ENCODE measurements around the gene CYB561. TPM values are rescaled to one million over a fixed set of nuclear protein-coding genes. Genes with fewer than 3 reads are reported as not detected.

The CYB561 gene
- total and polyA plus RNA-seq, 10 of the 15 experiments (the other 5 are each of a cell fraction or from before 2014, with no cell fraction given): 0.52 to 6.9 (median 2.5) TPM

DNA sequence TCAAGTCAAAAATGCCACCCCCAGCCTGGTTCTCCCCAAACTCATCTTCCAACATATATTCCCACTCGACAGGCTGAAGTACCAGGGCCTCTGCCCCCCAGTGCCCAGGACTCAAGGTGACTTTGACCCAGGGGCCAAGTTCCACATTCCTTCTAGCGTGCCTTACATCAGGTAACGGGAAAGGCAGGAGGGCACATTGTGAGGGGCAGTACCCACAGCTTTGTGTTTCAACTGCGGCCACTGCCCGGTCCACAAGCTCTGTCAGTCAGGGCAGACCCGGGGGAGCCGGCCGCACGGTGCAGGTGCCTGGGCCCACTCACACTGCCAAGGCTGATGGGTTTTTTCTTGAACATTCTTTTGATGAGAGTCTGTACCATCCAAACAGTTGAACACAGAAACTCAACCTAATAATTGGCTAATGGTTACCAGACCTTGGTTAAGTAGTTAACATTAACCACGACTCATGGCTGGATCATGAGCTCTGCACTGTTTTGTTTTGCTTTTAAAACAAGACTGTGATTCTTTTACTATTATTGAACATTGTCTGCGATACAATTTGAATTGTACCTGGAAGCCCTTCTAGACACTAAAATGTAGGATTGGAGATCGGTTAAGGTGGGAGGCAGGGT is 48.3 kb upstream of the CYB561 start (continued):
- TF ChIP-seq NRF1 (conservative IDR thresholded peaks at IDR 0.05; ENCODE audit: low read depth, low read length) (no peak), YY1 (IDR thresholded peaks at IDR 0.05; ENCODE audit: low read depth, low read length) (no peak), REST (IDR thresholded peaks at IDR 0.05; ENCODE audit: low read depth, low read length) (no peak)
- TF ChIP-seq, protein P1, sequence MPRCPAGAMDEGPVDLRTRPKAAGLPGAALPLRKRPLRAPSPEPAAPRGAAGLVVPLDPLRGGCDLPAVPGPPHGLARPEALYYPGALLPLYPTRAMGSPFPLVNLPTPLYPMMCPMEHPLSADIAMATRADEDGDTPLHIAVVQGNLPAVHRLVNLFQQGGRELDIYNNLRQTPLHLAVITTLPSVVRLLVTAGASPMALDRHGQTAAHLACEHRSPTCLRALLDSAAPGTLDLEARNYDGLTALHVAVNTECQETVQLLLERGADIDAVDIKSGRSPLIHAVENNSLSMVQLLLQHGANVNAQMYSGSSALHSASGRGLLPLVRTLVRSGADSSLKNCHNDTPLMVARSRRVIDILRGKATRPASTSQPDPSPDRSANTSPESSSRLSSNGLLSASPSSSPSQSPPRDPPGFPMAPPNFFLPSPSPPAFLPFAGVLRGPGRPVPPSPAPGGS (IDR thresholded peaks at IDR 0.05; ENCODE audit: borderline replicate concordance, insufficient read depth, low read depth, low read length, poor library complexity, severe bottlenecking): no peak

DNA sequence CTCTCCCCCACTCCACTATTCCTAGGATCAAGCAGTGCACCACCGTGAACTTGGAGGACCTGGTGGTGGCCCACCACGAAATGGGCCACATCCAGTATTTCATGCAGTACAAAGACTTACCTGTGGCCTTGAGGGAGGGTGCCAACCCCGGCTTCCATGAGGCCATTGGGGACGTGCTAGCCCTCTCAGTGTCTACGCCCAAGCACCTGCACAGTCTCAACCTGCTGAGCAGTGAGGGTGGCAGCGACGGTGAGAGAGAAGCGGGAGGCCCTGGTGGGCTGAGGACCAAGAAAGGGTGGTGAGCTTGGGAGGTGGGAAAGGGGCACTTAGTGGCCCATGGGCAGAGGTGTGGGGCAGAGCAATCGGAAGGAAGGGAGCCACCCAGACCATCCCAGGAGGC is 47.3 kb upstream of the CYB561 start:
- RAD21 ChIA-PET (ENCODE audit: unreplicated experiment): no interaction called here
- H3K9me3 ChIP-seq (replicated peaks; ENCODE audit: control insufficient read depth, insufficient read depth, low read length): no peaks in the 10 kb centered on the region
- BruUV-seq (replicated peaks): no TSS peak
- TF ChIP-seq, protein P2, sequence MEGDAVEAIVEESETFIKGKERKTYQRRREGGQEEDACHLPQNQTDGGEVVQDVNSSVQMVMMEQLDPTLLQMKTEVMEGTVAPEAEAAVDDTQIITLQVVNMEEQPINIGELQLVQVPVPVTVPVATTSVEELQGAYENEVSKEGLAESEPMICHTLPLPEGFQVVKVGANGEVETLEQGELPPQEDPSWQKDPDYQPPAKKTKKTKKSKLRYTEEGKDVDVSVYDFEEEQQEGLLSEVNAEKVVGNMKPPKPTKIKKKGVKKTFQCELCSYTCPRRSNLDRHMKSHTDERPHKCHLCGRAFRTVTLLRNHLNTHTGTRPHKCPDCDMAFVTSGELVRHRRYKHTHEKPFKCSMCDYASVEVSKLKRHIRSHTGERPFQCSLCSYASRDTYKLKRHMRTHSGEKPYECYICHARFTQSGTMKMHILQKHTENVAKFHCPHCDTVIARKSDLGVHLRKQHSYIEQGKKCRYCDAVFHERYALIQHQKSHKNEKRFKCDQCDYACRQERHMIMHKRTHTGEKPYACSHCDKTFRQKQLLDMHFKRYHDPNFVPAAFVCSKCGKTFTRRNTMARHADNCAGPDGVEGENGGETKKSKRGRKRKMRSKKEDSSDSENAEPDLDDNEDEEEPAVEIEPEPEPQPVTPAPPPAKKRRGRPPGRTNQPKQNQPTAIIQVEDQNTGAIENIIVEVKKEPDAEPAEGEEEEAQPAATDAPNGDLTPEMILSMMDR (IDR thresholded peaks at IDR 0.05 in 2 of 3, conservative IDR thresholded peaks at IDR 0.05 in 1 of 3; ENCODE audit: control insufficient read depth in 2 of 3, extremely low read depth in 1 of 3, insufficient read depth in 1 of 3, low read depth in 3 of 3, low read length in 3 of 3): no peak
- TF ChIP-seq STAT1 (conservative IDR thresholded peaks at IDR 0.05) (no peak), CHD2 (IDR thresholded peaks at IDR 0.05; ENCODE audit: borderline replicate concordance, low read depth, low read length) (no peak), ZNF622 (IDR thresholded peaks at IDR 0.05) (no peak), SMARCA5 (IDR thresholded peaks at IDR 0.05) (no peak), GABPA (IDR thresholded peaks at IDR 0.05; ENCODE audit: low read depth) (no peak), CBFB (IDR thresholded peaks at IDR 0.05; ENCODE audit: low read depth) (no peak), HDGF (IDR thresholded peaks at IDR 0.05) (no peak), CBX5 (IDR thresholded peaks at IDR 0.05; ENCODE audit: low read depth) (no peak), JUND (IDR thresholded peaks at IDR 0.05; ENCODE audit: low read depth, low read length) (no peak), NR2C1 (IDR thresholded peaks at IDR 0.05) (no peak)

More for the DNA sequence above, 47.3 kb upstream of the CYB561 start:
- H3K9ac ChIP-seq (ENCODE audit: control insufficient read depth, insufficient read depth, low read length): no peak overlapping the region
- no peak overlapping the region for H3K27ac ChIP-seq (ENCODE audit: control insufficient read depth, insufficient read depth)
- DNase-seq (ENCODE audit: low read depth, low spot score): no peak
- in situ Hi-C loops (cut with MboI) (no loop called here), intact Hi-C loops (cut with micrococcal nuclease; ENCODE audit: unreplicated experiment) (no loop called here)
- POLR2A ChIA-PET: no interaction called here
- 39% methylated on average over 9 of the region's 9 CpGs for WGBS (ENCODE audit: insufficient coverage, insufficient replicate concordance, low lambda C conversion rate, missing lambda C conversion rate)
- CTCF ChIA-PET: interaction anchor here (1.4 kb wide), 1 partner anchor 21 kb away, joined by 3 read pairs; no protein-coding TSS in a partner anchor
- peaks cover 0 to 1% of the 10 kb centered on the region in 2 experiments; a peak in 3 of 4 replicates for H3K27me3 ChIP-seq (replicated peaks in 1 of 2; ENCODE audit: control insufficient read depth in 2 of 2, insufficient read depth in 2 of 2, low read length in 1 of 2)
- no peaks in the 10 kb centered on the region for H4K20me1 ChIP-seq (ENCODE audit: control insufficient read depth, insufficient read depth)
- H3K79me2 ChIP-seq (ENCODE audit: control insufficient read depth, insufficient read depth, low read length): no peaks in the 10 kb centered on the region
- no peak for FAIRE-seq
- H3K4me1 ChIP-seq (ENCODE audit: control insufficient read depth, insufficient read depth, low read length): no peaks in the 10 kb centered on the region
- ATAC-seq: no peak
- H3K36me3 ChIP-seq (ENCODE audit: control insufficient read depth in 2 of 2, insufficient read depth in 2 of 2, low read length in 1 of 2): no peaks in the 10 kb centered on the region
- SMC1A ChIA-PET (ENCODE audit: uncharacterized antibody, unreplicated experiment): no interaction called here
- no peak overlapping the region for H2AFZ ChIP-seq (ENCODE audit: control insufficient read depth, low read depth, low read length)
- H3K4me2 ChIP-seq (ENCODE audit: control insufficient read depth, insufficient read depth): no peak overlapping the region
- no peak overlapping the region for H3K4me3 ChIP-seq

Data from GM12878 (cell line).